ENCODE measurements around the gene DENND4A. TPM values are rescaled to one million over a fixed set of nuclear protein-coding genes. Genes with fewer than 3 reads are reported as not detected.

DENND4A gene
- total RNA-seq, 3 donors from 2014 or later = 25.3 to 59.0 (median 48.2) TPM

DNA sequence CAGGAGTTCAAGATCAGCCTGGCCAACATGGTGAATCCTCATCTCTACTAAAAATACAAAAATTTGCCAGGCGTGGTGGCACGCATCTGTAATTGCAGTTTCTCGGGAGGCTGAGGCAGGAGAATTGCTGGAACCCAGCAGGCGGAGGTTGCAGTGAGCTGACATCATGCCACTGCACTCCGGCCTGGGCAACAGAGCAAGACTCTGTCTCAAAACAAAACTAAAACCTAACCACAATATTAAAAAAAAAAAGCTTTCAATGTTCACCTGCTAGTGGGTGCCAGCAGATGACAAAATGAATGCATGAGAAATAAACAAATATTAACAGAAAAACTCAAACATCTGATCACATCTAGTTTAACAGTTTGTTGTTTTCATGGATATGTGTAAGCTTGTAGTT, 161.3 kb downstream of the DENND4A start:
- H3K4me1 ChIP-seq = no peaks in the 10 kb centered on the region
- H3K36me3 ChIP-seq = no peaks in the 10 kb centered on the region
- no peaks in the 10 kb centered on the region for H3K27me3 ChIP-seq
- no peaks in the 10 kb centered on the region for H3K9me3 ChIP-seq
- no peak for TF ChIP-seq POLR2A (IDR thresholded peaks at IDR 0.05)
- TF ChIP-seq, protein P1, sequence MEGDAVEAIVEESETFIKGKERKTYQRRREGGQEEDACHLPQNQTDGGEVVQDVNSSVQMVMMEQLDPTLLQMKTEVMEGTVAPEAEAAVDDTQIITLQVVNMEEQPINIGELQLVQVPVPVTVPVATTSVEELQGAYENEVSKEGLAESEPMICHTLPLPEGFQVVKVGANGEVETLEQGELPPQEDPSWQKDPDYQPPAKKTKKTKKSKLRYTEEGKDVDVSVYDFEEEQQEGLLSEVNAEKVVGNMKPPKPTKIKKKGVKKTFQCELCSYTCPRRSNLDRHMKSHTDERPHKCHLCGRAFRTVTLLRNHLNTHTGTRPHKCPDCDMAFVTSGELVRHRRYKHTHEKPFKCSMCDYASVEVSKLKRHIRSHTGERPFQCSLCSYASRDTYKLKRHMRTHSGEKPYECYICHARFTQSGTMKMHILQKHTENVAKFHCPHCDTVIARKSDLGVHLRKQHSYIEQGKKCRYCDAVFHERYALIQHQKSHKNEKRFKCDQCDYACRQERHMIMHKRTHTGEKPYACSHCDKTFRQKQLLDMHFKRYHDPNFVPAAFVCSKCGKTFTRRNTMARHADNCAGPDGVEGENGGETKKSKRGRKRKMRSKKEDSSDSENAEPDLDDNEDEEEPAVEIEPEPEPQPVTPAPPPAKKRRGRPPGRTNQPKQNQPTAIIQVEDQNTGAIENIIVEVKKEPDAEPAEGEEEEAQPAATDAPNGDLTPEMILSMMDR (IDR thresholded peaks at IDR 0.05) = no peak
- TF ChIP-seq POLR2AphosphoS5 (IDR thresholded peaks at IDR 0.05) = no peak
- no peak overlapping the region for H3K27ac ChIP-seq
- no peak overlapping the region for H3K4me3 ChIP-seq
- intact Hi-C loops (cut with DNase I; ENCODE audit: low total_unique reads) = no loop called here
- no peak for DNase-seq (ENCODE audit: low spot score in 2 of 2)

DNA sequence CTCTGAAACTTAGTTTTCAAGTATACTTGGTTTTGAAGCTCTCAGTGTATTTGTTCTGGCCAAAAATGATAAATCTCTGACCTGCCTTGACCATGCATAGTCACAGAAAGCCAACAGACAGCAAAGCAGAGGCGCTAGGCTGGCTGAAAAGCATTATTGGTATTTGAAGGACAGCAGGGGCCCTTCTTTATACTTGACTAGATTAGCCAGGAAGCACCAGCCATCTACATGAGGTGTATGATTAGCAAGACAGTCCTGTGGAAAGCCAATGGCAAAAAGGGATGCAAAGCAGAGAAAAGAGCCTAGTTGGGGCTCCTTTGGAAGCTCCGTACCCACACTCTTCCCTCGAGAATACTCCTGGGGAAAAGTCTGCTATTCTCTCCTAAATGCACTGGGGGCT, 162.5 kb downstream of the DENND4A start:
- TF ChIP-seq POLR2AphosphoS5 (IDR thresholded peaks at IDR 0.05) (no peak), POLR2A (IDR thresholded peaks at IDR 0.05) (no peak)
- TF ChIP-seq, protein P1 (IDR thresholded peaks at IDR 0.05) = no peak
- Histone ChIP-seq H3K36me3 (no peaks in the 10 kb centered on the region), H3K4me3 (no peak overlapping the region), H3K4me1 (no peaks in the 10 kb centered on the region), H3K27me3 (no peaks in the 10 kb centered on the region), H3K27ac (no peak overlapping the region), H3K9me3 (no peaks in the 10 kb centered on the region)
- DNase-seq (ENCODE audit: low spot score in 2 of 2) = no peak
- intact Hi-C loops (cut with DNase I; ENCODE audit: low total_unique reads) = no loop called here

DNA sequence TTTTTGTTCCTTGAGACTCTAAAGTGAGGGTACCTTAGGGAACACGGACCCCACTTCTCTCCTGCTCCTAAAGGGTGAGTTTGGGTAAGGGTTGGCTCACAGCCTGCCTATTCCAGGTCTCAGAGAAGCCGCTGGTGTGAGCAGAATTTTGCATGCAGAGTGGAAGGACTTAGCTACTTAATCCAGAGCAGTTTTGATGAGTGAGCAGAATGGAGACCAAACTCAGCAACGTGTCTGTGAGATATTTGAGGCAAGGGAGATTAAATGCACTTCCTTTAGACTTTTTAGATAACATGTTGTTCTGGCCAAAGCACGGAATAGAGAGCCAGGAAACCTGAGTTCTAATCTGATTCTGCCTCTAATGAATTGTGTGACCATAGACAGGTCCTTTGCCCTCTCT, 165.2 kb downstream of the DENND4A start:
- H3K27me3 ChIP-seq = no peaks in the 10 kb centered on the region
- DNase-seq (ENCODE audit: low spot score in 2 of 2) = no peak
- no peaks in the 10 kb centered on the region for H3K4me1 ChIP-seq
- H3K4me3 ChIP-seq = no peak overlapping the region
- intact Hi-C loops (cut with DNase I; ENCODE audit: low total_unique reads) = no loop called here
- no peaks in the 10 kb centered on the region for H3K9me3 ChIP-seq
- no peak overlapping the region for H3K27ac ChIP-seq
- no peaks in the 10 kb centered on the region for H3K36me3 ChIP-seq
- TF ChIP-seq POLR2A (IDR thresholded peaks at IDR 0.05) = no peak
- no peak for TF ChIP-seq POLR2AphosphoS5 (IDR thresholded peaks at IDR 0.05)
- TF ChIP-seq, protein P1 (IDR thresholded peaks at IDR 0.05) = no peak

DNA sequence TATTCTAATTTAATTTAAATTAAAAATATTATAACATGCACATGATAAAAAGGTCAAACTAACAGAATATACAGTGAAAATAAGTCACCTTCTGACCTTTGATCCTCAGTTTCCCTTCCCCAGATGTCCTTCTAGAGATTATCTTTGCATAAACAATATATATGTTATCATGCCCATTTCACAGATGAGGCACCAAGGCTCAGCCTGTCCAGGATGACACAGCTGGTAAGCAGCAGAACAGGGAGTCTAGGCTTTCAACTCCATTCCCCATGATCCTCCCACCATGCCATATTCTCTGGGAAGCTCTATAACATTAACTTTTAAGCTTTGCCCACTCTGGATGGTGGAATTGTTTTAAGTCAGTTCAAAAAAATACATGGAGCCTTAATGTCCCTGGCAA, 169.0 kb downstream of the DENND4A start:
- no peaks in the 10 kb centered on the region for H3K4me1 ChIP-seq
- H3K27me3 ChIP-seq = no peaks in the 10 kb centered on the region
- DNase-seq (ENCODE audit: low spot score in 2 of 2) = no peak
- no peak for TF ChIP-seq POLR2A (IDR thresholded peaks at IDR 0.05)
- TF ChIP-seq, protein P1 (IDR thresholded peaks at IDR 0.05) = no peak
- TF ChIP-seq POLR2AphosphoS5 (IDR thresholded peaks at IDR 0.05) = no peak
- no peaks in the 10 kb centered on the region for H3K9me3 ChIP-seq
- no peak overlapping the region for H3K27ac ChIP-seq
- intact Hi-C loops (cut with DNase I; ENCODE audit: low total_unique reads) = no loop called here
- no peak overlapping the region for H3K4me3 ChIP-seq
- H3K36me3 ChIP-seq = no peaks in the 10 kb centered on the region

DNA sequence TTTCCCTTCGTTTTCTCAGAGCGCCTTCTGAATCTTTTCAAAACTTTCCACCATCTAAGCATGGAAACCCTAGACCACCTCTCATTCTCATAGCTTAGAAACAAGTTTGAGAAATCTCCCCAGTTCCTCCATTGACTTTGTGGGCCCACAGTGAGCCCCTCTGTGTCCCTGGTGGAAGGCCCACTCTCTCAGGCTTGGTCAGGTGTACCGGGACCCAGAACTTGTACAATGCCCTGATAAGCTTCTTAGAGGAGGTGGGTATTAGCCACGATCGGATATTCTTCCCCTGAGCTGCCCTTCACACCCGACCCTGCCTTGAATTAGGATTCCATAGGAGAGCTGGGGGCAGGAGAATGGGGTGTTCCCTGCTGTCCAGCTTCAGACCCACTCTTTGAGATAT, 170.5 kb downstream of the DENND4A start, which contains the start of gene SLC24A1:
TSS of gene SLC24A1 (plus strand) at position 301 of the 400 bp plus-strand sequence. CDS start 2,143 bp downstream, outside the sequence.
- Histone ChIP-seq H3K4me1 (no peaks in the 10 kb centered on the region), H3K27ac (no peak within 1 kb of the TSS), H3K4me3 (no peak within 1 kb of the TSS), H3K27me3 (no peaks in the 10 kb centered on the region), H3K36me3 (no peaks in the 10 kb centered on the region), H3K9me3 (no peaks in the 10 kb centered on the region)
- TF ChIP-seq POLR2A (IDR thresholded peaks at IDR 0.05) (no peak), POLR2AphosphoS5 (IDR thresholded peaks at IDR 0.05) (no peak)
- TF ChIP-seq, protein P1 (IDR thresholded peaks at IDR 0.05) = no peak
- intact Hi-C loops (cut with DNase I; ENCODE audit: low total_unique reads) = no loop called here
- DNase-seq (ENCODE audit: low spot score in 2 of 2) = no peak
